ENCODE results near the gene FGB. TPM values are rescaled to one million over a fixed set of nuclear protein-coding genes. Genes with fewer than 3 reads are reported as not detected.

The FGB gene
- total and polyA plus RNA-seq, 2 of the 13 experiments (the other 11 are each of a cell fraction or from before 2014, with no cell fraction given) = 226 to 784 TPM

DNA sequence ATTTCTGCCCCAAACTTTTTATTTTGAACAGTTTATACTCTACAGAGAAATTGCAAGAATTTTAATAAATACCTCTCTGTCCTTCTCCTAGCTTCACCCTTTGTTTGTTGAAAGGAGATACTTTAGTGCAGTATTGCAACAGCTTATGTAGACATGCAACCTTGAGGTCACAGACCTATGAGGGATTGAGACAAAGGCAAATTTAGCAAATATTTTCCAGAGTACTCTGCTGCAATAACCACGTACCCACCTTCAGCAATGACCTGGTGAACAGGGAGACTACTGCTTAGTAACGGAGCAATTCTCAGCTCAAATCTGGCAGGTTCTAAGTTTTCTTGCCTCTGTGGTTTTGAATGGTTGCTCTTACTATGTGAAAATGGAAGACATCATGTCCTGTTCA is 14.5 kb downstream of the FGB start (continued):
- TF ChIP-seq ASH2L (IDR thresholded peaks at IDR 0.05; ENCODE audit: insufficient read length, low read depth, low read length) = no peak
- no peak; the same call in 1 of the 2 replicates for TF ChIP-seq ZFP36L2 (CRISPR knock-in tag; IDR thresholded peaks at IDR 0.05)
- TF ChIP-seq ZMAT3 (CRISPR knock-in tag; conservative IDR thresholded peaks at IDR 0.05) = no peak
- TF ChIP-seq ZNF816 (CRISPR knock-in tag; IDR thresholded peaks at IDR 0.05; ENCODE audit: borderline replicate concordance) = no peak
- TF ChIP-seq NFIB (CRISPR knock-in tag; IDR thresholded peaks at IDR 0.05; ENCODE audit: borderline replicate concordance) = no peak
- TF ChIP-seq ZNF317 (CRISPR knock-in tag; IDR thresholded peaks at IDR 0.05) = no peak
- TF ChIP-seq ZNF570 (CRISPR knock-in tag; IDR thresholded peaks at IDR 0.05; ENCODE audit: borderline replicate concordance) = no peak
- no peak for TF ChIP-seq SMARCE1 (IDR thresholded peaks at IDR 0.05; ENCODE audit: borderline replicate concordance)
- TF ChIP-seq PTBP1 (IDR thresholded peaks at IDR 0.05; ENCODE audit: low read depth, low read length, poor library complexity, severe bottlenecking) = no peak
- no peak for TF ChIP-seq TMF1 (CRISPR knock-in tag; IDR thresholded peaks at IDR 0.05; ENCODE audit: low read depth)
- TF ChIP-seq GZF1 (CRISPR knock-in tag; IDR thresholded peaks at IDR 0.05) = no peak
- TF ChIP-seq SIX4 (CRISPR knock-in tag; IDR thresholded peaks at IDR 0.05) = peak; percentile 98
- peak; percentile 77 for TF ChIP-seq ZNF772 (CRISPR knock-in tag; IDR thresholded peaks at IDR 0.05)
- TF ChIP-seq, protein P1, sequence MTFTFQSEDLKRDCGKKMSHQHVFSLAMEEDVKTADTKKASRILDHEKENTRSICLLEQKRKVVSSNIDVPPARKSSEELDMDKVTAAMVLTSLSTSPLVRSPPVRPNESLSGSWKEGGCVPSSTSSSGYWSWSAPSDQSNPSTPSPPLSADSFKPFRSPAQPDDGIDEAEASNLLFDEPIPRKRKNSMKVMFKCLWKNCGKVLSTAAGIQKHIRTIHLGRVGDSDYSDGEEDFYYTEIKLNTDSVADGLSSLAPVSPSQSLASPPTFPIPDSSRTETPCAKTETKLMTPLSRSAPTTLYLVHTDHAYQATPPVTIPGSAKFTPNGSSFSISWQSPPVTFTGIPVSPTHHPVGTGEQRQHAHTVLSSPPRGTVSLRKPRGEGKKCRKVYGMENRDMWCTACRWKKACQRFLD (CRISPR knock-in tag; IDR thresholded peaks at IDR 0.05; ENCODE audit: borderline replicate concordance) = no peak
- TF ChIP-seq EEA1 (CRISPR knock-in tag; IDR thresholded peaks at IDR 0.05; ENCODE audit: borderline replicate concordance) = no peak
- no peak for TF ChIP-seq XRCC5 (optimal IDR thresholded peaks at IDR 0.05; ENCODE audit: low read length)
- TF ChIP-seq SMAD9 (CRISPR knock-in tag; IDR thresholded peaks at IDR 0.05) = no peak
- TF ChIP-seq ZNF572 (CRISPR knock-in tag; IDR thresholded peaks at IDR 0.05) = no peak
- peak; percentile 96 for TF ChIP-seq BCL6 (CRISPR knock-in tag; IDR thresholded peaks at IDR 0.05)
- no peak for TF ChIP-seq ZNF235 (CRISPR knock-in tag; IDR thresholded peaks at IDR 0.05; ENCODE audit: borderline replicate concordance)
- TF ChIP-seq KDM6A (CRISPR knock-in tag; IDR thresholded peaks at IDR 0.05; ENCODE audit: low read depth) = no peak; the same call in 1 of the 2 replicates
- no peak for TF ChIP-seq ZNF629 (CRISPR knock-in tag; conservative IDR thresholded peaks at IDR 0.05)
- TF ChIP-seq ZNF350 (CRISPR knock-in tag; IDR thresholded peaks at IDR 0.05; ENCODE audit: borderline replicate concordance, low read depth) = no peak
- no peak for TF ChIP-seq ZNF484 (CRISPR knock-in tag; IDR thresholded peaks at IDR 0.05; ENCODE audit: borderline replicate concordance, low read depth)
- TF ChIP-seq GTF3A (CRISPR knock-in tag; conservative IDR thresholded peaks at IDR 0.05) = no peak
- TF ChIP-seq, protein P2, sequence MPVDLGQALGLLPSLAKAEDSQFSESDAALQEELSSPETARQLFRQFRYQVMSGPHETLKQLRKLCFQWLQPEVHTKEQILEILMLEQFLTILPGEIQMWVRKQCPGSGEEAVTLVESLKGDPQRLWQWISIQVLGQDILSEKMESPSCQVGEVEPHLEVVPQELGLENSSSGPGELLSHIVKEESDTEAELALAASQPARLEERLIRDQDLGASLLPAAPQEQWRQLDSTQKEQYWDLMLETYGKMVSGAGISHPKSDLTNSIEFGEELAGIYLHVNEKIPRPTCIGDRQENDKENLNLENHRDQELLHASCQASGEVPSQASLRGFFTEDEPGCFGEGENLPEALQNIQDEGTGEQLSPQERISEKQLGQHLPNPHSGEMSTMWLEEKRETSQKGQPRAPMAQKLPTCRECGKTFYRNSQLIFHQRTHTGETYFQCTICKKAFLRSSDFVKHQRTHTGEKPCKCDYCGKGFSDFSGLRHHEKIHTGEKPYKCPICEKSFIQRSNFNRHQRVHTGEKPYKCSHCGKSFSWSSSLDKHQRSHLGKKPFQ (CRISPR knock-in tag; IDR thresholded peaks at IDR 0.05; ENCODE audit: insufficient replicate concordance) = no peak
- TF ChIP-seq TBX3 (IDR thresholded peaks at IDR 0.05; ENCODE audit: borderline replicate concordance) = no peak; the same call in 1 of the 2 replicates
